ENCODE results near the gene SERPINE3. TPM values are rescaled to one million over a fixed set of nuclear protein-coding genes. Genes with fewer than 3 reads are reported as not detected.
A peak's percentile ranks its signal among the peaks of the same experiment; 100 is the strongest.

Gene SERPINE3
- total RNA-seq, 2 donors from 2014 or later, result not detected

- Mint-ChIP-seq H3K36me3 (ENCODE audit: low read depth) (no peaks in the 10 kb centered on the region), H3K27ac (no peak overlapping the region)
Measured at GRCh38 chr13:51336746-51337145, 2.7 kb upstream of the SERPINE3 start.

GRCh38 chr13:51339952-51340732, 651 bp downstream of the SERPINE3 start:
- Mint-ChIP-seq H3K4me3 (no peak overlapping the region), H3K9me3 (no peaks in the 10 kb centered on the region), H3K36me3 (ENCODE audit: low read depth) (no peaks in the 10 kb centered on the region), H3K27ac (no peak overlapping the region), H3K27me3 (no peaks in the 10 kb centered on the region), H3K4me1 (no peaks in the 10 kb centered on the region)
- peak; percentile 60 for ATAC-seq (replicated peaks)

More at GRCh38 chr13:51336746-51337145, 2.7 kb upstream of the SERPINE3 start:
- Mint-ChIP-seq H3K4me3 (no peak overlapping the region), H3K9me3 (no peaks in the 10 kb centered on the region), H3K4me1 (no peaks in the 10 kb centered on the region), H3K27me3 (no peaks in the 10 kb centered on the region)
- no peak for ATAC-seq (replicated peaks)

GRCh38 chr13:51341232-51341631, 1.7 kb downstream of the SERPINE3 start:
- H3K4me1 Mint-ChIP-seq, result no peaks in the 10 kb centered on the region
- H3K36me3 Mint-ChIP-seq (ENCODE audit: low read depth), result no peaks in the 10 kb centered on the region
- no peak overlapping the region for H3K4me3 Mint-ChIP-seq
- ATAC-seq (replicated peaks), result no peak
- H3K27me3 Mint-ChIP-seq, result no peaks in the 10 kb centered on the region
- peak overlapping the region; percentile 32 for H3K27ac Mint-ChIP-seq
- H3K9me3 Mint-ChIP-seq, result no peaks in the 10 kb centered on the region

- Mint-ChIP-seq H3K4me3 (no peak overlapping the region), H3K27me3 (no peaks in the 10 kb centered on the region), H3K9me3 (no peaks in the 10 kb centered on the region), H3K36me3 (ENCODE audit: low read depth) (no peaks in the 10 kb centered on the region), H3K4me1 (no peaks in the 10 kb centered on the region), H3K27ac (no peak overlapping the region)
- no peak for ATAC-seq (replicated peaks)
Measured at GRCh38 chr13:51341791-51342190, 2.3 kb downstream of the SERPINE3 start.

- Mint-ChIP-seq H3K36me3 (ENCODE audit: low read depth) (no peaks in the 10 kb centered on the region), H3K9me3 (no peaks in the 10 kb centered on the region), H3K4me3 (no peak overlapping the region), H3K27me3 (no peaks in the 10 kb centered on the region), H3K27ac (no peak overlapping the region), H3K4me1 (no peaks in the 10 kb centered on the region)
- ATAC-seq (replicated peaks), result no peak
Measured at GRCh38 chr13:51342706-51343105, 3.2 kb downstream of the SERPINE3 start.

- no peak for ATAC-seq (replicated peaks)
Measured at GRCh38 chr13:51343475-51343874, 4.0 kb downstream of the SERPINE3 start.

GRCh38 chr13:51346397-51346796, 6.9 kb downstream of the SERPINE3 start:
- ATAC-seq (replicated peaks), result no peak
- no peaks in the 10 kb centered on the region for H3K4me1 Mint-ChIP-seq
- no peak overlapping the region for H3K27ac Mint-ChIP-seq
- no peaks in the 10 kb centered on the region for H3K36me3 Mint-ChIP-seq (ENCODE audit: low read depth)
- no peaks in the 10 kb centered on the region for H3K27me3 Mint-ChIP-seq
- no peak overlapping the region for H3K4me3 Mint-ChIP-seq
- no peaks in the 10 kb centered on the region for H3K9me3 Mint-ChIP-seq

More at GRCh38 chr13:51343475-51343874, 4.0 kb downstream of the SERPINE3 start:
- H3K27me3 Mint-ChIP-seq, result no peaks in the 10 kb centered on the region
- no peaks in the 10 kb centered on the region for H3K4me1 Mint-ChIP-seq
- H3K27ac Mint-ChIP-seq, result no peak overlapping the region
- H3K9me3 Mint-ChIP-seq, result no peaks in the 10 kb centered on the region
- H3K4me3 Mint-ChIP-seq, result no peak overlapping the region
- no peaks in the 10 kb centered on the region for H3K36me3 Mint-ChIP-seq (ENCODE audit: low read depth)

GRCh38 chr13:51347099-51347498, 7.6 kb downstream of the SERPINE3 start:
- Mint-ChIP-seq H3K4me1 (no peaks in the 10 kb centered on the region), H3K36me3 (ENCODE audit: low read depth) (peaks cover 3% of the 10 kb centered on the region), H3K27me3 (no peaks in the 10 kb centered on the region), H3K27ac (no peak overlapping the region), H3K9me3 (no peaks in the 10 kb centered on the region), H3K4me3 (no peak overlapping the region)
- no peak for ATAC-seq (replicated peaks)

GRCh38 chr13:51348069-51348967, 8.8 kb downstream of the SERPINE3 start:
- no peaks in the 10 kb centered on the region for H3K4me1 Mint-ChIP-seq
- no peak overlapping the region for H3K27ac Mint-ChIP-seq
- peaks cover 8% of the 10 kb centered on the region for H3K36me3 Mint-ChIP-seq (ENCODE audit: low read depth)
- no peaks in the 10 kb centered on the region for H3K9me3 Mint-ChIP-seq
- ATAC-seq (replicated peaks), result no peak
- no peak overlapping the region for H3K4me3 Mint-ChIP-seq
- H3K27me3 Mint-ChIP-seq, result no peaks in the 10 kb centered on the region

- no peak for ATAC-seq (replicated peaks)
- H3K27ac Mint-ChIP-seq, result no peak overlapping the region
- no peaks in the 10 kb centered on the region for H3K4me1 Mint-ChIP-seq
- H3K9me3 Mint-ChIP-seq, result no peaks in the 10 kb centered on the region
- H3K4me3 Mint-ChIP-seq, result no peak overlapping the region
- H3K27me3 Mint-ChIP-seq, result no peaks in the 10 kb centered on the region
- H3K36me3 Mint-ChIP-seq (ENCODE audit: low read depth), result peaks cover 8% of the 10 kb centered on the region
Measured at GRCh38 chr13:51349016-51349415, 9.5 kb downstream of the SERPINE3 start.

GRCh38 chr13:51355217-51355616, 15.7 kb downstream of the SERPINE3 start:
- H3K36me3 Mint-ChIP-seq (ENCODE audit: low read depth), result peaks cover 8% of the 10 kb centered on the region
- H3K27me3 Mint-ChIP-seq, result no peaks in the 10 kb centered on the region
- ATAC-seq (replicated peaks), result no peak
- H3K4me1 Mint-ChIP-seq, result no peaks in the 10 kb centered on the region
- no peak overlapping the region for H3K27ac Mint-ChIP-seq
- no peaks in the 10 kb centered on the region for H3K9me3 Mint-ChIP-seq
- H3K4me3 Mint-ChIP-seq, result no peak overlapping the region

GRCh38 chr13:51357928-51358595, 18.6 kb downstream of the SERPINE3 start:
- no peaks in the 10 kb centered on the region for H3K27me3 Mint-ChIP-seq
- H3K4me3 Mint-ChIP-seq, result no peak overlapping the region
- no peaks in the 10 kb centered on the region for H3K9me3 Mint-ChIP-seq
- peaks cover 22% of the 10 kb centered on the region for H3K36me3 Mint-ChIP-seq (ENCODE audit: low read depth)
- ATAC-seq (replicated peaks), result no peak
- H3K27ac Mint-ChIP-seq, result no peak overlapping the region
- H3K4me1 Mint-ChIP-seq, result peaks cover under 1% of the 10 kb centered on the region

- ATAC-seq (replicated peaks), result no peak
- Mint-ChIP-seq H3K36me3 (ENCODE audit: low read depth) (peaks cover 31% of the 10 kb centered on the region), H3K9me3 (no peaks in the 10 kb centered on the region), H3K4me1 (peaks cover 4% of the 10 kb centered on the region), H3K27me3 (no peaks in the 10 kb centered on the region), H3K27ac (no peak overlapping the region), H3K4me3 (no peak overlapping the region)
Measured at GRCh38 chr13:51359352-51359751, 19.9 kb downstream of the SERPINE3 start.

GRCh38 chr13:51360489-51360888, 21.0 kb downstream of the SERPINE3 start:
- Mint-ChIP-seq H3K9me3 (no peaks in the 10 kb centered on the region), H3K4me3 (no peak overlapping the region), H3K27ac (no peak overlapping the region), H3K36me3 (ENCODE audit: low read depth) (peaks cover 43% of the 10 kb centered on the region), H3K27me3 (no peaks in the 10 kb centered on the region), H3K4me1 (peaks cover 4% of the 10 kb centered on the region)
- ATAC-seq (replicated peaks), result no peak
